Measurements from ENCODE around the gene C16orf86.

C16orf86 gene

GRCh38 chr16:67699265-67699664 is 32.7 kb downstream of the C16orf86 start:
- no peak for DNase-seq

- no peak for DNase-seq
These were observed 34.8 kb downstream of the C16orf86 start for GRCh38 chr16:67701420-67701819.

GRCh38 chr16:67702130-67702529 is 35.5 kb downstream of the C16orf86 start:
- no peak for DNase-seq

GRCh38 chr16:67703626-67704025 is 37.0 kb downstream of the C16orf86 start:
- DNase-seq: no peak

GRCh38 chr16:67704110-67704509 is 37.5 kb downstream of the C16orf86 start:
- DNase-seq: no peak

GRCh38 chr16:67707210-67707609 is 40.6 kb downstream of the C16orf86 start:
- DNase-seq: no peak

- no peak for DNase-seq
These were observed 41.2 kb downstream of the C16orf86 start for GRCh38 chr16:67707790-67708189.

- DNase-seq: no peak
These were observed 41.8 kb downstream of the C16orf86 start for GRCh38 chr16:67708368-67708771.

- no peak for DNase-seq
These were observed 42.4 kb downstream of the C16orf86 start for GRCh38 chr16:67709050-67709449.

GRCh38 chr16:67710607-67711006 is 44.0 kb downstream of the C16orf86 start:
- no peak for DNase-seq

- DNase-seq: no peak
These were observed 47.1 kb downstream of the C16orf86 start for GRCh38 chr16:67713647-67714273.

- no peak for DNase-seq
These were observed 47.9 kb downstream of the C16orf86 start for GRCh38 chr16:67714522-67714921.

- no peak for DNase-seq
These were observed 49.5 kb downstream of the C16orf86 start for GRCh38 chr16:67716097-67716496.

Data from right hindlimb (tissue), 1 donor.